HUES6 (cell line): ENCODE data around the gene ST6GALNAC6.

Source experiments
- H3K27ac ChIP-seq: 2 replicates; pipeline ENCODE4 v1.7.0; 2013; ENCODE audit warnings: low read depth, mild to moderate bottlenecking, low read length, inconsistent platforms
- H3K27me3 ChIP-seq: 2 replicates; pipeline ENCODE4 v1.6.1; 2013; ENCODE audit warnings: low read length; ENCODE audit not compliant: control insufficient read depth, insufficient read depth
- H3K36me3 ChIP-seq: 2 replicates; pipeline ENCODE4 v1.6.1; 2013; ENCODE audit warnings: low read length; ENCODE audit not compliant: control insufficient read depth, insufficient read depth
- H3K4me1 ChIP-seq: 2 replicates; pipeline ENCODE4 v1.6.1; 2013; ENCODE audit warnings: low read length; ENCODE audit not compliant: control insufficient read depth, insufficient read depth
- H3K4me3 ChIP-seq: 2 replicates; pipeline ENCODE4 v1.5.1; 2013; ENCODE audit warnings: low read depth, low read length
- H3K9ac ChIP-seq: one replicate; pipeline ENCODE4 v1.6.1; 2013; ENCODE audit warnings: mild to moderate bottlenecking, low read length
- H3K9me3 ChIP-seq: 2 replicates; pipeline ENCODE4 v1.6.1; 2013; ENCODE audit warnings: low read depth, low read length; ENCODE audit not compliant: control insufficient read depth, insufficient read depth

The ST6GALNAC6 gene

DNA sequence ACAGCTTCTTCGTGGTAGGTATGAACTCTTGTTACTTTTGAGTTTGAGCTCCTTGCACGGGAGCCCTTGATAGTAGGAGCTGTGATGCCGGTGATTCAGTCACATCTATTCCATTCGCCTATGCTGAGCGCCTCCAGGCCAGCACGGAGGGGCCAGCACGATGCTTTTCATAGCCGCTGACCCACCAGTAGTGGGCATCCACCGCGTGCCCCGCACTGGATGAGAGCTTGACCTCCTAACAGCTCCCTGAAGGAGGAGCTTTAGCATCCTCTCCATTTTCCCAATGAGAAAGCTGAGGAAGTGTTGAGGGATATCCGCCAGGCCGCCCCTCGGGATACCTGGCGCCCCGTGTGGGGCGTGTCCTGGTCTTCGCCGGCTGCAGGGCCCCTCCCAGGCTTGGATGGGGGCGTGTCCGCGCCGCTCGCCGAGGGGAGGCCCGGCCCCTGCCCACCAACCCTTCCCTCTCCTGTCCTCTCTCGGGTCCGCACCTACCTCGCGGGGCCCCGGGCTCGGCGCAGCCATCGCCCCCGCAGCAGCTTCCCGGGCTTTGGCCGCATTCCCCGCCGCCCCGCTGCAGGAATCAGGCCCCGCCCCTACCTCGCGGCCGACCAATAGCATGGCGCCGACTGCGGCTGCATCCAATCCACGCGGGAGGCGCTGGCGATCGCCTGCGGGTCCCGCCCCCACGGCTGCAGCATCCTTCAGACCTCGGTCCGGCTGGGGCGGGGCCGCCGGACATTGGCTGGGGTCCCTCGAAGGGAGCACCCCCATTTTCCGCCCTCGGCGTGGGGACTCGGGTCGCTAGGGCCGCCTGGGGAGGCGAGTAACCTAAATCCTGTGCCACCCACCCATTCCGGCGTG, 31.1 kb upstream of the ST6GALNAC6 start, which contains the start of gene PIP5KL1:
TSS of gene PIP5KL1 (minus strand) at position 547 of the 861 bp plus-strand sequence. CDS start at position 522, 25 bp downstream.
- Histone ChIP-seq H3K9ac (peak within 1 kb of the TSS; percentile 55), H3K4me3 (peak within 1 kb of the TSS; percentile 56), H3K27me3 (peaks cover 43% of the 10 kb centered on the region), H3K27ac (peak within 1 kb of the TSS; percentile 27; the same call in 1 of the 2 replicates), H3K36me3 (no peaks in the 10 kb centered on the region), H3K9me3 (no peaks in the 10 kb centered on the region), H3K4me1 (peaks cover 36% of the 10 kb centered on the region)

- Histone ChIP-seq H3K27me3 (peaks cover 49% of the 10 kb centered on the region), H3K36me3 (no peaks in the 10 kb centered on the region), H3K27ac (no peak overlapping the region), H3K9me3 (no peaks in the 10 kb centered on the region), H3K4me3 (no peak overlapping the region), H3K9ac (no peak overlapping the region), H3K4me1 (peaks cover 36% of the 10 kb centered on the region)
Measured at GRCh38 chr9:127929625-127929979, 30.2 kb upstream of the ST6GALNAC6 start.

- Histone ChIP-seq H3K4me3 (peak overlapping the region; percentile 70; the same call in 1 of the 2 replicates), H3K9me3 (no peaks in the 10 kb centered on the region), H3K36me3 (no peaks in the 10 kb centered on the region), H3K9ac (no peak overlapping the region), H3K27ac (no peak overlapping the region), H3K27me3 (peaks cover 50% of the 10 kb centered on the region), H3K4me1 (peaks cover 36% of the 10 kb centered on the region)
Measured at GRCh38 chr9:127928676-127929624, 29.5 kb upstream of the ST6GALNAC6 start.

- Histone ChIP-seq H3K27ac (no peak overlapping the region), H3K4me1 (peaks cover 36% of the 10 kb centered on the region), H3K27me3 (peaks cover 50% of the 10 kb centered on the region), H3K4me3 (peak overlapping the region; percentile 70), H3K36me3 (no peaks in the 10 kb centered on the region), H3K9ac (no peak overlapping the region), H3K9me3 (no peaks in the 10 kb centered on the region)
Measured at GRCh38 chr9:127927988-127928675, 28.7 kb upstream of the ST6GALNAC6 start.

DNA sequence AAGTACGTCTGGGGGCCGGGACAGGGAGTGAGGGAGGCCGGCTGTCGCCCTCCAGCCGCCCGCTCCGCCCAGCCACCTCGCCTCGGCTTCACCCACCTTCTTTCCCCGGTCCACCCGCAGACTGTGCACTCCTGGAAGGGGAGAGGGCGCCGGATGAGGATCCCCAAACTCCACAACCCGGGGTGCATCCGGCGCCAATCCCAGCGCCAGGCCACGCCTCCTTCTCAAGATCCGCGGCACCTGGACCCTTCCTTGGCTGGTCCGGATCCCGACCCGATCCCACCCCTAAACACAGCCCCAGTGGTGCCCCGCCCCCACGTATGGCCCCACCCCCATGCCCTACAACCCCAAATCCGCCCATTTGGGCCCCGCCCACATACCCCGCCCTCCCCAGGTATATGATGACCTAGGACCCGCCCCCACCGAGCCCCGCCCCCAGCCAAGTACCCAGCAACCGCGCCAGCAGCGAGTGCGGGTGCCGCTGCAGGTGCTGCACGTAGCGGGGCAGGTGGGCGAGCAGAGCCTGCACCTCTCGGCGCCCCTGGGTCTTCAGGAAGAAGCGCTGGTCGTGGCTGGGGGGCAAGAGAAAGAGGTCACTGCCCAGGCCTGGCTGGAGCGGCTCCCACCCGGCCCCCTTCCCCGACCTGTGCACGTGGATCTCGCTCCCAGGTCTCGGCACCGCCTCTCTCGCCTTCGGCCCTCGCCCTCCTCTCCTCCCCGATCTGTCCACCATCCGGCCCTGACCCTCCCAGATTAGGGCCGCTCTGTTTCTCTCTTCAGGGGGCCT, 28.0 kb upstream of the ST6GALNAC6 start:
- Histone ChIP-seq H3K27me3 (peaks cover 50% of the 10 kb centered on the region), H3K4me3 (peak overlapping the region; percentile 70), H3K9me3 (no peaks in the 10 kb centered on the region), H3K9ac (peak overlapping the region; percentile 0), H3K4me1 (peaks cover 36% of the 10 kb centered on the region), H3K27ac (no peak overlapping the region), H3K36me3 (no peaks in the 10 kb centered on the region)

GRCh38 chr9:127926906-127927200, 27.4 kb upstream of the ST6GALNAC6 start:
- Histone ChIP-seq H3K4me3 (peak overlapping the region; percentile 70), H3K9me3 (no peaks in the 10 kb centered on the region), H3K4me1 (peaks cover 36% of the 10 kb centered on the region), H3K27me3 (peaks cover 55% of the 10 kb centered on the region), H3K36me3 (no peaks in the 10 kb centered on the region), H3K9ac (peak overlapping the region; percentile 0), H3K27ac (no peak overlapping the region)

GRCh38 chr9:127925959-127926905, 26.8 kb upstream of the ST6GALNAC6 start:
- Histone ChIP-seq H3K36me3 (no peaks in the 10 kb centered on the region), H3K9ac (peak overlapping the region; percentile 0), H3K4me1 (peaks cover 30% of the 10 kb centered on the region), H3K27ac (no peak overlapping the region), H3K27me3 (peaks cover 59% of the 10 kb centered on the region), H3K4me3 (peak overlapping the region; percentile 70), H3K9me3 (no peaks in the 10 kb centered on the region)

- peaks cover 59% of the 10 kb centered on the region for H3K27me3 ChIP-seq
- H3K36me3 ChIP-seq = no peaks in the 10 kb centered on the region
- H3K9ac ChIP-seq = no peak overlapping the region
- H3K4me3 ChIP-seq = no peak overlapping the region
- H3K9me3 ChIP-seq = no peaks in the 10 kb centered on the region
- peaks cover 22% of the 10 kb centered on the region for H3K4me1 ChIP-seq
- no peak overlapping the region for H3K27ac ChIP-seq
Measured at GRCh38 chr9:127924736-127925444, 25.5 kb upstream of the ST6GALNAC6 start.

DNA sequence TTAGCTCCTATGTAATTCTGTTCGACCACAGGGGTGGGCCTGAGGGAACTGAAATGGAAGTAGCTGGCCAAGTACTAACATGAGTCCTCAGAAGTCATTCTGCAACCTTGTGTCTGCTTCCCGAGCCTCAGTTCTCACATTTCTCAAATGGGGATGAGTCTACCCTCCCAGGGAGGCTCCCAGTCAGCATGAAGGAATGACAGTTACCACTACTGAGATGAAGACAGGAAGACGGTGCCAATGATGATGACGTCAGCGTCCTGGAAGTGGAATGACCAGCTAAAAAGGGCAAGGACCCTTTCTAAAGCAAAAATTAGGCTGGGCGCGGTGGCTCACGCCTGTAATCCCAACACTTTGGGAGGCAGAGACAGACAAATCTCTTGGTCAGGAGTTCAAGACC, 24.4 kb upstream of the ST6GALNAC6 start:
- Histone ChIP-seq H3K4me1 (peaks cover 17% of the 10 kb centered on the region), H3K9ac (no peak overlapping the region), H3K27ac (no peak overlapping the region), H3K27me3 (peaks cover 47% of the 10 kb centered on the region), H3K36me3 (no peaks in the 10 kb centered on the region), H3K9me3 (no peaks in the 10 kb centered on the region), H3K4me3 (no peak overlapping the region)
